ENCODE measurements around the gene AUNIP. TPM values are rescaled to one million over a fixed set of nuclear protein-coding genes. Genes with fewer than 3 reads are reported as not detected.

The AUNIP gene
- total RNA-seq, 1 experiment from 2014 or later = 12.1 TPM

DNA sequence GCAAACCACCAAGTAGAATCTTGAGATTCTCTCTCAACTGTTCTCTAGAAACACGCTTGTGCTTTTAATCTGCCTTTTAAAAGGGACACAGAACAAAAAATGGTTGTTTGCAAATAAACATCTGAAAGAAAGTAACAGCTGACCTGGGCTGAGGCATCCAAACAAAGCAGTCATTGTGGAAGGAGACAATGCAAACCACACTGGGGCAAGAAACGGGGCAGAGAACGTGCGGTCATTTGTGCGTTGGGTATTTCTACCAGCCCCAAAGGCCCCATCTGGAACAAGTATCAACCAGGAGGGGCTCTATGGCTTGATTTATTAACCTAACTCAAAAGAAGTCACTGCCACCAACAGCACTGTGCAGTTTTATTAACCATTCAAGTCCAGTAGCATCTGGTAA is 41.0 kb upstream of the AUNIP start (continued):
- TF ChIP-seq, protein P1, sequence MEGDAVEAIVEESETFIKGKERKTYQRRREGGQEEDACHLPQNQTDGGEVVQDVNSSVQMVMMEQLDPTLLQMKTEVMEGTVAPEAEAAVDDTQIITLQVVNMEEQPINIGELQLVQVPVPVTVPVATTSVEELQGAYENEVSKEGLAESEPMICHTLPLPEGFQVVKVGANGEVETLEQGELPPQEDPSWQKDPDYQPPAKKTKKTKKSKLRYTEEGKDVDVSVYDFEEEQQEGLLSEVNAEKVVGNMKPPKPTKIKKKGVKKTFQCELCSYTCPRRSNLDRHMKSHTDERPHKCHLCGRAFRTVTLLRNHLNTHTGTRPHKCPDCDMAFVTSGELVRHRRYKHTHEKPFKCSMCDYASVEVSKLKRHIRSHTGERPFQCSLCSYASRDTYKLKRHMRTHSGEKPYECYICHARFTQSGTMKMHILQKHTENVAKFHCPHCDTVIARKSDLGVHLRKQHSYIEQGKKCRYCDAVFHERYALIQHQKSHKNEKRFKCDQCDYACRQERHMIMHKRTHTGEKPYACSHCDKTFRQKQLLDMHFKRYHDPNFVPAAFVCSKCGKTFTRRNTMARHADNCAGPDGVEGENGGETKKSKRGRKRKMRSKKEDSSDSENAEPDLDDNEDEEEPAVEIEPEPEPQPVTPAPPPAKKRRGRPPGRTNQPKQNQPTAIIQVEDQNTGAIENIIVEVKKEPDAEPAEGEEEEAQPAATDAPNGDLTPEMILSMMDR (IDR thresholded peaks at IDR 0.05 in 2 of 3, conservative IDR thresholded peaks at IDR 0.05 in 1 of 3; ENCODE audit: borderline replicate concordance in 1 of 3, insufficient read depth in 1 of 3, low read depth in 2 of 3, low read length in 2 of 3) = no peak
- TF ChIP-seq EGR1 (IDR thresholded peaks at IDR 0.05; ENCODE audit: low read depth) = no peak
- TF ChIP-seq SRF (IDR thresholded peaks at IDR 0.05; ENCODE audit: low read depth) = no peak

DNA sequence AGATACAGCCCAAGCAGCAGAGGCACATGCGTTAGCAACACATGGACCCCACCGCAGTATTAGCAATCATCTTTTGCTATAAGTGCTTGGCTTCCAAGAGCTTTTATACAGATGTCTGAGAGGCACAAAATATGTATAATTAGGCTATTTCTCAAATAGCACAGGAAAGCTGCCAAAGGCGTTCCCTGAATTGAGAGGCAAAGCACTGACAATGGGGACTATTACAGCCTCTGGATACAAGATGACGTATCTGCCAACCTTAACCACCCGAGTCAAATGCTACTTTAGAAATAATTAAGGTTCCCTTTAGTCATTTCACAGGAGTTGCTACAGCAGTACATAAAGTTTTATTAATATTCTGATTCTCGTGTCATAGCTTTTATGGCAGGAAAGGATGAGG is 40.5 kb upstream of the AUNIP start:
- Histone ChIP-seq H3K36me3 (ENCODE audit: control insufficient read depth in 1 of 2, insufficient read depth in 2 of 2, low read length in 2 of 2) (peaks cover 45 to 60% of the 10 kb centered on the region in 2 experiments), H3K4me3 (replicated peaks in 1 of 2; ENCODE audit: low read depth in 1 of 2, low read length in 2 of 2) (no peak overlapping the region), H2AFZ (ENCODE audit: low read depth, low read length, poor library complexity, severe bottlenecking) (no peak overlapping the region), H3K4me2 (ENCODE audit: low read length) (no peak overlapping the region), H3K9ac (ENCODE audit: low read length) (no peak overlapping the region), H3K79me2 (ENCODE audit: insufficient read depth, low read length) (peaks cover 53% of the 10 kb centered on the region), H3K27me3 (ENCODE audit: insufficient read depth, low read length) (no peaks in the 10 kb centered on the region), H3K27ac (ENCODE audit: low read depth, low read length) (no peak overlapping the region), H3K9me2 (ENCODE audit: insufficient read depth) (no peaks in the 10 kb centered on the region), H4K20me1 (ENCODE audit: insufficient read depth) (peaks cover 6% of the 10 kb centered on the region), H3K4me1 (ENCODE audit: control insufficient read depth in 1 of 2, insufficient read depth in 2 of 2, low read length in 2 of 2) (peaks cover 14 to 29% of the 10 kb centered on the region in 2 experiments), H3K9me3 (ENCODE audit: control insufficient read depth in 1 of 2, insufficient read depth in 1 of 2, low read depth in 1 of 2, low read length in 2 of 2) (no peaks in the 10 kb centered on the region)
- ChIA-PET POLR2A (no interaction called here), RAD21 (ENCODE audit: low non-redundant PET in 1 of 2, low total read pairs in 2 of 2, uncharacterized antibody in 2 of 2, unreplicated experiment in 2 of 2) (no interaction called here), CTCF (no interaction called here)
- no TSS peak for BruUV-seq (replicated peaks)
- ATAC-seq (no peak), DNase-seq (ENCODE audit: low read depth, low spot score) (no peak)
- TF ChIP-seq SP1 (IDR thresholded peaks at IDR 0.05; ENCODE audit: low read depth) (no peak), ZFX (IDR thresholded peaks at IDR 0.05) (no peak), YY1 (IDR thresholded peaks at IDR 0.05; ENCODE audit: extremely low read depth, insufficient replicate concordance, low read depth, low read length) (no peak), POLR2A (IDR thresholded peaks at IDR 0.05; ENCODE audit: borderline replicate concordance, extremely low read depth, insufficient read depth, insufficient read length) (no peak), JUND (IDR thresholded peaks at IDR 0.05) (no peak), ZNF274 (IDR thresholded peaks at IDR 0.05; ENCODE audit: low read depth, low read length) (no peak), ELF1 (IDR thresholded peaks at IDR 0.05; ENCODE audit: borderline replicate concordance, low read depth) (no peak), RAD21 (IDR thresholded peaks at IDR 0.05; ENCODE audit: low read depth) (no peak), FOSL1 (IDR thresholded peaks at IDR 0.05; ENCODE audit: low read depth) (no peak)
- TF ChIP-seq, protein P2, sequence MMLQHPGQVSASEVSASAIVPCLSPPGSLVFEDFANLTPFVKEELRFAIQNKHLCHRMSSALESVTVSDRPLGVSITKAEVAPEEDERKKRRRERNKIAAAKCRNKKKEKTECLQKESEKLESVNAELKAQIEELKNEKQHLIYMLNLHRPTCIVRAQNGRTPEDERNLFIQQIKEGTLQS (IDR thresholded peaks at IDR 0.05) = no peak
- TF ChIP-seq, protein P1 (IDR thresholded peaks at IDR 0.05 in 2 of 3, conservative IDR thresholded peaks at IDR 0.05 in 1 of 3; ENCODE audit: borderline replicate concordance in 1 of 3, insufficient read depth in 1 of 3, low read depth in 2 of 3, low read length in 2 of 3) = no peak
- TF ChIP-seq, protein P3, sequence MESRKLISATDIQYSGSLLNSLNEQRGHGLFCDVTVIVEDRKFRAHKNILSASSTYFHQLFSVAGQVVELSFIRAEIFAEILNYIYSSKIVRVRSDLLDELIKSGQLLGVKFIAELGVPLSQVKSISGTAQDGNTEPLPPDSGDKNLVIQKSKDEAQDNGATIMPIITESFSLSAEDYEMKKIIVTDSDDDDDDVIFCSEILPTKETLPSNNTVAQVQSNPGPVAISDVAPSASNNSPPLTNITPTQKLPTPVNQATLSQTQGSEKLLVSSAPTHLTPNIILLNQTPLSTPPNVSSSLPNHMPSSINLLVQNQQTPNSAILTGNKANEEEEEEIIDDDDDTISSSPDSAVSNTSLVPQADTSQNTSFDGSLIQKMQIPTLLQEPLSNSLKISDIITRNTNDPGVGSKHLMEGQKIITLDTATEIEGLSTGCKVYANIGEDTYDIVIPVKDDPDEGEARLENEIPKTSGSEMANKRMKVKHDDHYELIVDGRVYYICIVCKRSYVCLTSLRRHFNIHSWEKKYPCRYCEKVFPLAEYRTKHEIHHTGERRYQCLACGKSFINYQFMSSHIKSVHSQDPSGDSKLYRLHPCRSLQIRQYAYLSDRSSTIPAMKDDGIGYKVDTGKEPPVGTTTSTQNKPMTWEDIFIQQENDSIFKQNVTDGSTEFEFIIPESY (IDR thresholded peaks at IDR 0.05; ENCODE audit: extremely low read depth, insufficient replicate concordance, low read length) = no peak
- intact Hi-C loops (cut with micrococcal nuclease) = loop anchor here (5.0 to 10.0 kb wide), 2 partner anchors 82 to 245 kb away; partner anchors contain the start of gene MTFR1L

All from HCT116 (cell line).